Measurements from ENCODE around the gene SNX5.

Gene SNX5

DNA sequence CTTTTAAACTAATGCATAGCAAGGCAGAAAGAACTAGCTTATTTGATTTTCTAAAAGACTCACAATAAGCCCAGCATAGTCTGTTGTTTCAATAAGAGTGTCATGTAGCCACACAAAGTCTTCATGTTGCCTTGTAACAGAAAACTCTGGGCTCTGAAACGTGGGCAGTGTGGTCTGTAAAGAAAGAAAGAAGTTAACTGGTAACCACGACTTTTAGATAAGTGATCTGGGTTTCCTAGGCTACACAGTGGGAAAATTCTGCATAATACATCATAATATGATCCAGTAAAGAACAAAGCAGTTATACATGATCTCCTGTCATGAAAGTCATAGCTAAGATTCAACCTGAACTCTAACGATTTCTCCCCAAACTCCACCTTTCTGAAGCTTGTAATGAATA, 13.3 kb downstream of the SNX5 start:
- TF ChIP-seq, protein P1, sequence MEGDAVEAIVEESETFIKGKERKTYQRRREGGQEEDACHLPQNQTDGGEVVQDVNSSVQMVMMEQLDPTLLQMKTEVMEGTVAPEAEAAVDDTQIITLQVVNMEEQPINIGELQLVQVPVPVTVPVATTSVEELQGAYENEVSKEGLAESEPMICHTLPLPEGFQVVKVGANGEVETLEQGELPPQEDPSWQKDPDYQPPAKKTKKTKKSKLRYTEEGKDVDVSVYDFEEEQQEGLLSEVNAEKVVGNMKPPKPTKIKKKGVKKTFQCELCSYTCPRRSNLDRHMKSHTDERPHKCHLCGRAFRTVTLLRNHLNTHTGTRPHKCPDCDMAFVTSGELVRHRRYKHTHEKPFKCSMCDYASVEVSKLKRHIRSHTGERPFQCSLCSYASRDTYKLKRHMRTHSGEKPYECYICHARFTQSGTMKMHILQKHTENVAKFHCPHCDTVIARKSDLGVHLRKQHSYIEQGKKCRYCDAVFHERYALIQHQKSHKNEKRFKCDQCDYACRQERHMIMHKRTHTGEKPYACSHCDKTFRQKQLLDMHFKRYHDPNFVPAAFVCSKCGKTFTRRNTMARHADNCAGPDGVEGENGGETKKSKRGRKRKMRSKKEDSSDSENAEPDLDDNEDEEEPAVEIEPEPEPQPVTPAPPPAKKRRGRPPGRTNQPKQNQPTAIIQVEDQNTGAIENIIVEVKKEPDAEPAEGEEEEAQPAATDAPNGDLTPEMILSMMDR (IDR thresholded peaks at IDR 0.05; ENCODE audit: low read depth, low read length) = no peak
- no peak for TF ChIP-seq EZH2phosphoT487 (IDR thresholded peaks at IDR 0.05; ENCODE audit: low read depth)
- no peaks in the 10 kb centered on the region for H3K9me3 ChIP-seq (ENCODE audit: insufficient read depth, low read length)
- H3K79me2 ChIP-seq (ENCODE audit: low read length) = peaks cover 100% of the 10 kb centered on the region
- H3K4me3 ChIP-seq (ENCODE audit: low read length) = no peak overlapping the region
- H3K27ac ChIP-seq (ENCODE audit: low read length) = no peak overlapping the region
- H3K36me3 ChIP-seq (replicated peaks; ENCODE audit: low read depth, low read length) = peaks cover 82% of the 10 kb centered on the region
- H3K4me1 ChIP-seq (ENCODE audit: low read length) = peaks cover 28% of the 10 kb centered on the region
- no peak overlapping the region for H2AFZ ChIP-seq (ENCODE audit: low read depth, low read length)
- H3K4me2 ChIP-seq (ENCODE audit: low read length) = no peak overlapping the region
- H3K27me3 ChIP-seq (ENCODE audit: low read depth, low read length) = no peaks in the 10 kb centered on the region
- peaks cover 98% of the 10 kb centered on the region for H4K20me1 ChIP-seq (ENCODE audit: insufficient read depth, low read length)
- no peak overlapping the region for H3K9ac ChIP-seq (ENCODE audit: low read length)

- H3K36me3 ChIP-seq (replicated peaks; ENCODE audit: low read depth, low read length) = peaks cover 90% of the 10 kb centered on the region
These were observed 14.7 kb downstream of the SNX5 start for GRCh38 chr20:17953935-17954334.

GRCh38 chr20:17952692-17953684, 15.6 kb downstream of the SNX5 start:
- H2AFZ ChIP-seq (ENCODE audit: low read depth, low read length) = no peak overlapping the region
- H3K9me3 ChIP-seq (ENCODE audit: insufficient read depth, low read length) = no peaks in the 10 kb centered on the region
- peaks cover 5% of the 10 kb centered on the region for H3K4me1 ChIP-seq (ENCODE audit: low read length)
- H3K4me2 ChIP-seq (ENCODE audit: low read length) = no peak overlapping the region
- H3K9ac ChIP-seq (ENCODE audit: low read length) = no peak overlapping the region
- peaks cover 100% of the 10 kb centered on the region for H3K79me2 ChIP-seq (ENCODE audit: low read length)
- H4K20me1 ChIP-seq (ENCODE audit: insufficient read depth, low read length) = peaks cover 97% of the 10 kb centered on the region
- peaks cover 92% of the 10 kb centered on the region for H3K36me3 ChIP-seq (replicated peaks; ENCODE audit: low read depth, low read length)
- no peak for TF ChIP-seq EZH2phosphoT487 (IDR thresholded peaks at IDR 0.05; ENCODE audit: low read depth)
- TF ChIP-seq, protein P1 (IDR thresholded peaks at IDR 0.05; ENCODE audit: low read depth, low read length) = no peak
- H3K27ac ChIP-seq (ENCODE audit: low read length) = no peak overlapping the region
- H3K27me3 ChIP-seq (ENCODE audit: low read depth, low read length) = no peaks in the 10 kb centered on the region
- H3K4me3 ChIP-seq (ENCODE audit: low read length) = no peak overlapping the region

More at GRCh38 chr20:17953935-17954334, 14.7 kb downstream of the SNX5 start:
- Histone ChIP-seq H3K27ac (ENCODE audit: low read length) (no peak overlapping the region), H4K20me1 (ENCODE audit: insufficient read depth, low read length) (peaks cover 98% of the 10 kb centered on the region), H3K27me3 (ENCODE audit: low read depth, low read length) (no peaks in the 10 kb centered on the region), H3K4me2 (ENCODE audit: low read length) (no peak overlapping the region), H3K4me1 (ENCODE audit: low read length) (peaks cover 14% of the 10 kb centered on the region), H2AFZ (ENCODE audit: low read depth, low read length) (no peak overlapping the region), H3K9me3 (ENCODE audit: insufficient read depth, low read length) (no peaks in the 10 kb centered on the region), H3K9ac (ENCODE audit: low read length) (no peak overlapping the region), H3K4me3 (ENCODE audit: low read length) (no peak overlapping the region), H3K79me2 (ENCODE audit: low read length) (peaks cover 100% of the 10 kb centered on the region)
- TF ChIP-seq, protein P1 (IDR thresholded peaks at IDR 0.05; ENCODE audit: low read depth, low read length) = no peak
- no peak for TF ChIP-seq EZH2phosphoT487 (IDR thresholded peaks at IDR 0.05; ENCODE audit: low read depth)

GRCh38 chr20:17951323-17951722, 17.3 kb downstream of the SNX5 start:
- no peak overlapping the region for H3K9ac ChIP-seq (ENCODE audit: low read length)

More at GRCh38 chr20:17951323-17951722, 17.3 kb downstream of the SNX5 start:
- no peak for TF ChIP-seq EZH2phosphoT487 (IDR thresholded peaks at IDR 0.05; ENCODE audit: low read depth)
- TF ChIP-seq, protein P1 (IDR thresholded peaks at IDR 0.05; ENCODE audit: low read depth, low read length) = no peak
- Histone ChIP-seq H3K27ac (ENCODE audit: low read length) (no peak overlapping the region), H4K20me1 (ENCODE audit: insufficient read depth, low read length) (peaks cover 97% of the 10 kb centered on the region), H3K4me3 (ENCODE audit: low read length) (no peak overlapping the region), H3K79me2 (ENCODE audit: low read length) (peaks cover 99% of the 10 kb centered on the region), H3K4me1 (ENCODE audit: low read length) (peaks cover 7% of the 10 kb centered on the region), H3K4me2 (ENCODE audit: low read length) (no peak overlapping the region), H3K36me3 (replicated peaks; ENCODE audit: low read depth, low read length) (peaks cover 96% of the 10 kb centered on the region), H2AFZ (ENCODE audit: low read depth, low read length) (no peak overlapping the region), H3K9me3 (ENCODE audit: insufficient read depth, low read length) (no peaks in the 10 kb centered on the region), H3K27me3 (ENCODE audit: low read depth, low read length) (no peaks in the 10 kb centered on the region)
